Endothelial cell of umbilical vein (primary cell): Measurements from ENCODE around the gene TAAR9. TPM values are rescaled to one million over a fixed set of nuclear protein-coding genes. Genes with fewer than 3 reads are reported as not detected.
A peak's percentile ranks its signal among the peaks of the same experiment; 100 is the strongest.

Source experiments
- BruUV-seq: library from RNA; stranded (reverse); fragments of 400-500 nt; replicated peaks from 2 replicates; lab custom pipeline; 2021; lab: Mats Ljungman, UMichigan
- CTCF ChIA-PET: fragments of 300-600, 350-600 bp; sonication (Branson Sonifier 250); formaldehyde crosslinking; loops from one replicate; lab custom pipeline; 2021; ENCODE audit warnings: antibody characterized with exemption, inconsistent platforms; lab: Charles Lee
- POLR2A ChIA-PET: fragments of 300-600, 350-600 bp; sonication (Branson Sonifier 250); formaldehyde crosslinking; loops from one replicate; lab custom pipeline; 2021; ENCODE audit warnings: antibody characterized with exemption, inconsistent platforms; lab: Charles Lee
- DNase-seq: peaks from one replicate; pipeline ENCODE4 v3.0.0-alpha.2; 2011; ENCODE audit warnings: low read depth, low spot score
- FAIRE-seq: peaks from 2 replicates; lab custom pipeline; 2011; peaks lifted over from hg19 to GRCh38; lab: Jason Lieb, UNC
- H2AFZ ChIP-seq: 2 replicates; pipeline ENCODE4 v1.6.0; 2012; ENCODE audit warnings: low read depth, low read length, control low read depth, inconsistent platforms
- H3K27ac ChIP-seq: 2 replicates; pipeline ENCODE4 v1.5.1; 2011; ENCODE audit warnings: low read depth, mild to moderate bottlenecking, control low read depth, low read length, moderate library complexity; ENCODE audit not compliant: insufficient read depth
- H3K27me3 ChIP-seq, 2 experiments: 2 replicates each; pipeline versions ENCODE4 v1.6.0 to v1.6.1; 2011; ENCODE audit warnings: low read length in 2 of 2, mixed read lengths in 1 of 2; ENCODE audit not compliant: control insufficient read depth in 2 of 2, insufficient read depth in 2 of 2
- H3K36me3 ChIP-seq, 2 experiments: 2 replicates in 1 of 2; 3 replicates in 1 of 2; pipeline ENCODE4 v1.5.1; 2011; ENCODE audit warnings: low read length in 2 of 2, mild to moderate bottlenecking in 1 of 2, moderate library complexity in 1 of 2; ENCODE audit not compliant: control insufficient read depth in 2 of 2, insufficient read depth in 2 of 2; ENCODE audit errors: extremely low read depth in 1 of 2
- H3K4me1 ChIP-seq: 3 replicates; pipeline ENCODE4 v1.5.1; 2011; ENCODE audit warnings: mild to moderate bottlenecking, low read length; ENCODE audit not compliant: control insufficient read depth, insufficient read depth; ENCODE audit errors: extremely low read depth
- H3K4me2 ChIP-seq: 2 replicates; pipeline ENCODE4 v1.6.1; 2011; ENCODE audit warnings: low read length, control low read depth, mixed read lengths; ENCODE audit not compliant: insufficient read depth
- H3K4me3 ChIP-seq, 3 experiments: fragments of 200-600 bp in 1 of 3; sonication (generic), shearing (Covaris generic) in 1 of 3; replicated peaks in 1 of 3; 2 replicates each; pipeline ENCODE4 v1.5.1; 2011 to 2016; ENCODE audit warnings: control low read depth in 3 of 3, low read length in 3 of 3, mild to moderate bottlenecking in 2 of 3, inconsistent platforms in 1 of 3, low read depth in 1 of 3, moderate library complexity in 1 of 3; ENCODE audit not compliant: insufficient read depth in 1 of 3
- H3K79me2 ChIP-seq: 2 replicates; pipeline ENCODE4 v1.6.0; 2012; ENCODE audit warnings: low read length, inconsistent platforms; ENCODE audit not compliant: control insufficient read depth, insufficient read depth
- H3K9ac ChIP-seq: replicated peaks from 2 replicates; pipeline ENCODE3; 2011; ENCODE audit warnings: low read length, control low read depth; ENCODE audit not compliant: insufficient read depth; ENCODE audit errors: extremely low read depth
- H3K9me1 ChIP-seq: replicated peaks from 3 replicates; pipeline ENCODE4 v1.6.0; 2011; ENCODE audit warnings: mild to moderate bottlenecking, low read length; ENCODE audit not compliant: control insufficient read depth, insufficient read depth; ENCODE audit errors: extremely low read depth
- H3K9me3 ChIP-seq: replicated peaks from 2 replicates; pipeline ENCODE4 v1.5.1; 2012; ENCODE audit warnings: low read length, inconsistent platforms; ENCODE audit not compliant: control insufficient read depth, insufficient read depth
- H4K20me1 ChIP-seq: replicated peaks from 2 replicates; pipeline ENCODE3; 2011; ENCODE audit warnings: mild to moderate bottlenecking, low read length; ENCODE audit not compliant: control insufficient read depth, insufficient read depth; ENCODE audit errors: extremely low read depth
- JUN ChIP-seq: IDR thresholded peaks from 2 replicates; pipeline ENCODE4 v1.6.1; 2011; ENCODE audit warnings: borderline replicate concordance, low read depth; ENCODE audit not compliant: insufficient read length, insufficient read depth
- MYC ChIP-seq: IDR thresholded peaks from one replicate; pipeline ENCODE4 v1.6.1; 2011; ENCODE audit warnings: mild to moderate bottlenecking, low read depth, low read length
- POLR2A ChIP-seq: IDR thresholded peaks from 2 replicates; pipeline ENCODE4 v1.6.1; 2012; ENCODE audit warnings: low read depth, mild to moderate bottlenecking, control low read depth, low read length
- POLR2AphosphoS5 ChIP-seq: IDR thresholded peaks from 2 replicates; pipeline ENCODE4 v1.6.1; 2012; ENCODE audit warnings: low read depth, mild to moderate bottlenecking, control low read depth, low read length, moderate library complexity; ENCODE audit not compliant: insufficient read depth
- dilution Hi-C: fragments of 300-500 bp; cut with MboI; formaldehyde crosslinking; loops from one replicate; pipeline ENCODE4 v1.15.0; 2019; ENCODE audit warnings: low sequenced_read_pairs; ENCODE audit not compliant: extremely low pct_ligation_motif_present
- intact Hi-C: fragments of 100-400 bp; cut with micrococcal nuclease; formaldehyde crosslinking; loops from one replicate; pipeline ENCODE4 v1.10.0; 2022
- polyA plus RNA-seq, 4 experiments: library from polyadenylated mRNA; depleted of rRNA in 3 of 4; stranded (reverse) in 3 of 4; unstranded in 1 of 4; fragments of >200 nt; gene quantifications; 2 replicates each; pipeline versions ENCODE4 v1.2.1 to v1.2.3, GENCODE V29; 2011 to 2012; ENCODE audit warnings: missing spikeins in 1 of 4
- total RNA-seq: library from RNA; stranded (reverse); gene quantifications from 2 replicates; pipeline ENCODE4 v1.2.3, GENCODE V29; 2021
- TF ChIP-seq, protein P1 (sequence below), 2 donors: IDR thresholded peaks; 1 replicate in 1 of 2; 2 replicates in 1 of 2; pipeline ENCODE4 v1.5.1; 2011; ENCODE audit warnings: low read length in 2 of 2, mild to moderate bottlenecking in 2 of 2, moderate library complexity in 2 of 2, control low read depth in 1 of 2, inconsistent platforms in 1 of 2, low read depth in 1 of 2; ENCODE audit not compliant: insufficient read depth in 1 of 2; ENCODE audit errors: extremely low read depth in 1 of 2

Gene TAAR9
- total and polyA plus RNA-seq, 2 donors (not counting 3 experiments of a cell fraction or from before 2014, with no cell fraction given): not detected

DNA sequence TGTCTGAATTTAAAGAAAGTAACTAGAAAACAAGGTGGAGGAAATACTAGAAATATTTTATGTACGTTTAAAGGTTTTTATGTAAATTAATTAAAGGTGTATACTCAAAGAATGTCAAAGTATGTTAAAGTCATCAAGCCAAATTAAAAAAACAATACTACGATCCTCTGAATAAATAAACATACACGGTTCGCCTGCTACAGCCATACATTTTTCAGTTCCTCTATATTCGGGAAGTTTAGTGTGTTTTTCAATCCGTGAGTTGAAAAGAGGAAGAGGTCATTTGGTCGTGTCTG lies 25.8 kb upstream of the TAAR9 start:
- peaks cover 53% of the 10 kb centered on the region for H3K79me2 ChIP-seq
- H3K4me2 ChIP-seq: peak overlapping the region; percentile 100
- peaks cover 6 to 23% of the 10 kb centered on the region in 2 experiments for H3K27me3 ChIP-seq
- H2AFZ ChIP-seq: peak overlapping the region; percentile 95
- FAIRE-seq: no peak
- no peaks in the 10 kb centered on the region for H3K9me3 ChIP-seq
- H3K9ac ChIP-seq: peak overlapping the region; percentile 90
- CTCF ChIA-PET: interaction anchor here (0.8 to 1.7 kb wide), 7 partner anchors 15 to 885 kb away, joined by 3 to 19 read pairs (median 5); no protein-coding TSS in a partner anchor
- H3K4me1 ChIP-seq: peaks cover 26% of the 10 kb centered on the region
- H3K4me3 ChIP-seq: peak overlapping the region; percentile 73 to 99 (median 98)
- TF ChIP-seq POLR2A (no peak), MYC (no peak)
- no peak for DNase-seq
- H3K36me3 ChIP-seq: peaks cover 0 to 3% of the 10 kb centered on the region in 2 experiments
- H3K27ac ChIP-seq: peak overlapping the region; percentile 63
- no peaks in the 10 kb centered on the region for H3K9me1 ChIP-seq
- intact Hi-C loops: loop anchor here (5.0 kb wide), 1 partner anchor 300 kb away; the partner anchor contains the start of gene RPS12
- no peaks in the 10 kb centered on the region for H4K20me1 ChIP-seq
- POLR2A ChIA-PET: no interaction called here
- BruUV-seq: no TSS peak
- dilution Hi-C loops: no loop called here

DNA sequence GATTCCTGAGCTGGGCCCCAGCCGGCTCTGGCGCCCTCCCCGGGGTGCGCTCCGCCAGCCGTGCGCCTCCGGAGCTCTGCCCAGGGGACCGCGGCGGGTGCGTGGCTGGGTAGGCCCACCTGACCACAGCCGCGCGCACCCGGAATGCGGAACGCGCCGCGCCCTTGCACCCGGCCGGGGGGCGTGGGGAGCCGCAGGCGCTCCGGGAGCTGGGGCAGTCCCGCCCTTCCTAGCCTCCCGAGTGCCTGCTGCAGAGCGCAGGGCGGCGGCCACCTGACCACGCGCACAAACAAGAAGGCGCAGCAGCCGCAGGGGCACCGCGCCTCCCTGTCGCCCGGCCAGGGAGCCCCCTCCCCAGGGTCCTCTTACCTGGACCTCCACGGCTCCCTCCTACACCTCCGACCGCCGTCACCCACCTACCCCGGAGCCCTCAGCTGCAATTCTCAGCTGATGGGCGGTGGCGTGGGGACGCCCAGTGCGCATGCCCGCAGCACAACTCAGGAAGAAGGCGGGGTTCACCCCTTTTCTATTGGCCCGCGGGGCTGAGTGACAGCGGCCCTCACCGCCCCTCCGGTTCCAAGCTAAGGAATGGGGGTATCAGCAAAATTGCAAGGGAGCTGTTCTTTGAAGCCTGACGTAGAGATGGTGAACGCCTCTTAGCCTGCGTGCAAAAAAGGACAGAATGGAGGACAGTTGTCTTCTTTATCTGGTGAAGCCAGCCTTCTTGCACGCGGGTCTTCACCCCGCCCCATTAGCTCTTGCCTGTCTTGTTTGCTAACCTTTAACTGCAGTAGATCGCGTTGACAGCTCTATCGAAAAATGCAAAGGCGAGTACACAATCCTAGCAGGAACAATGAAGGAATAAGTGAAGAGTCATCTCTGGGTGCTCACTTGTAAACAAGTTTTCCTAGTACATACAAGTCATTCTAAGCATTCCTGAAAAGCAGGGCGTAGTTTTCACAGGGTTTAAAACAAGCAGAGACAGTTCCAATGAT lies 25.1 kb upstream of the TAAR9 start, which contains the start of gene STX7:
TSS of gene STX7 (minus strand) at position 479 of the 995 bp plus-strand sequence. CDS start 9,586 bp downstream, outside the sequence.
- Histone ChIP-seq H3K27me3 (peaks cover 6 to 23% of the 10 kb centered on the region in 2 experiments), H3K4me2 (peak within 1 kb of the TSS; percentile 100), H3K4me3 (peak within 1 kb of the TSS; percentile 73 to 99 (median 98)), H4K20me1 (no peaks in the 10 kb centered on the region), H3K36me3 (peaks cover 0 to 2% of the 10 kb centered on the region in 2 experiments), H3K9ac (peak within 1 kb of the TSS; percentile 90), H3K9me3 (no peaks in the 10 kb centered on the region), H3K4me1 (peaks cover 26% of the 10 kb centered on the region), H3K9me1 (no peaks in the 10 kb centered on the region), H2AFZ (peak within 1 kb of the TSS; percentile 99), H3K79me2 (peaks cover 46% of the 10 kb centered on the region), H3K27ac (peak within 1 kb of the TSS; percentile 63)
- BruUV-seq: no TSS peak
- intact Hi-C loops: loop anchor here (5.0 kb wide), 1 partner anchor 299 kb away; the partner anchor contains the start of gene RPS12
- DNase-seq: peak; percentile 92
- peak; percentile 76 for FAIRE-seq
- ChIA-PET CTCF (interaction anchor here (0.8 to 1.7 kb wide), 10 partner anchors 12 to 885 kb away, joined by 3 to 19 read pairs (median 4); no protein-coding TSS in a partner anchor), POLR2A (no interaction called here)
- dilution Hi-C loops: no loop called here
- TF ChIP-seq POLR2AphosphoS5 (peak; percentile 84), JUN (no peak), POLR2A (peak; percentile 93)
- TF ChIP-seq, protein P1, sequence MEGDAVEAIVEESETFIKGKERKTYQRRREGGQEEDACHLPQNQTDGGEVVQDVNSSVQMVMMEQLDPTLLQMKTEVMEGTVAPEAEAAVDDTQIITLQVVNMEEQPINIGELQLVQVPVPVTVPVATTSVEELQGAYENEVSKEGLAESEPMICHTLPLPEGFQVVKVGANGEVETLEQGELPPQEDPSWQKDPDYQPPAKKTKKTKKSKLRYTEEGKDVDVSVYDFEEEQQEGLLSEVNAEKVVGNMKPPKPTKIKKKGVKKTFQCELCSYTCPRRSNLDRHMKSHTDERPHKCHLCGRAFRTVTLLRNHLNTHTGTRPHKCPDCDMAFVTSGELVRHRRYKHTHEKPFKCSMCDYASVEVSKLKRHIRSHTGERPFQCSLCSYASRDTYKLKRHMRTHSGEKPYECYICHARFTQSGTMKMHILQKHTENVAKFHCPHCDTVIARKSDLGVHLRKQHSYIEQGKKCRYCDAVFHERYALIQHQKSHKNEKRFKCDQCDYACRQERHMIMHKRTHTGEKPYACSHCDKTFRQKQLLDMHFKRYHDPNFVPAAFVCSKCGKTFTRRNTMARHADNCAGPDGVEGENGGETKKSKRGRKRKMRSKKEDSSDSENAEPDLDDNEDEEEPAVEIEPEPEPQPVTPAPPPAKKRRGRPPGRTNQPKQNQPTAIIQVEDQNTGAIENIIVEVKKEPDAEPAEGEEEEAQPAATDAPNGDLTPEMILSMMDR (IDR thresholded peaks at IDR 0.05; ENCODE audit: extremely low read depth in 1 of 2, insufficient read depth in 1 of 2, low read depth in 1 of 2, low read length in 2 of 2): no peak
